ENCODE results near the gene MIA2. TPM values are rescaled to one million over a fixed set of nuclear protein-coding genes. Genes with fewer than 3 reads are reported as not detected.

The MIA2 gene
- total RNA-seq, 1 experiment from 2014 or later: 15.0 TPM

GRCh38 chr14:39229601-39230110, 4.1 kb upstream of the MIA2 start:
- Mint-ChIP-seq H3K9me3 (no peaks in the 10 kb centered on the region), H3K27ac (peak overlapping the region in 1 of 3 experiments; percentile 63; a peak in 2 of 7 replicates), H3K27me3 (ENCODE audit: low read depth) (no peaks in the 10 kb centered on the region), H3K4me1 (peaks cover 3% of the 10 kb centered on the region in 2 experiments; a peak in 1 of 4 replicates), H3K36me3 (ENCODE audit: insufficient read depth in 1 of 3, low read depth in 3 of 3) (no peaks in the 10 kb centered on the region), H3K4me3 (no peak overlapping the region)
- Histone ChIP-seq H3K27me3 (ENCODE audit: insufficient read depth, low read length) (no peaks in the 10 kb centered on the region), H3K79me2 (ENCODE audit: insufficient read depth, low read length) (no peaks in the 10 kb centered on the region), H4K5ac (ENCODE audit: insufficient read length, low read depth, low read length) (no peak overlapping the region), H2AFZ (ENCODE audit: low read length) (no peak overlapping the region), H2AK5ac (ENCODE audit: insufficient read length, low read length) (no peak overlapping the region), H3K4me2 (ENCODE audit: insufficient read depth, insufficient read length, low read length) (no peak overlapping the region), H3K79me1 (ENCODE audit: insufficient read depth, low read depth, low read length, poor library complexity, severe bottlenecking) (no peaks in the 10 kb centered on the region), H4K8ac (replicated peaks; ENCODE audit: insufficient read length, low read depth, low read length) (no peak overlapping the region), H3K9me3 (ENCODE audit: control insufficient read depth, low read depth, low read length) (no peaks in the 10 kb centered on the region), H2BK120ac (ENCODE audit: low read depth, low read length, poor library complexity, severe bottlenecking) (no peak overlapping the region), H3K56ac (ENCODE audit: insufficient read length, low read depth, low read length) (no peak overlapping the region), H3K14ac (ENCODE audit: insufficient read depth, low read length) (no peak overlapping the region), H2BK15ac (ENCODE audit: low read depth, low read length) (no peak overlapping the region), H3T11ph (ENCODE audit: low read length) (no peak overlapping the region), H3K23ac (ENCODE audit: insufficient read length, low read depth, low read length) (no peak overlapping the region), H2BK12ac (ENCODE audit: insufficient read length, low read depth, low read length) (no peak overlapping the region), H3K4me1 (ENCODE audit: insufficient read depth, low read length) (no peaks in the 10 kb centered on the region), H2BK20ac (ENCODE audit: low read depth, low read length, poor library complexity, severe bottlenecking) (no peak overlapping the region), H3K18ac (ENCODE audit: insufficient read length, low read depth, low read length) (no peak overlapping the region), H3K4ac (ENCODE audit: low read depth, low read length) (no peak overlapping the region), H3K23me2 (ENCODE audit: insufficient read length, low read depth, low read length, poor library complexity, severe bottlenecking) (no peaks in the 10 kb centered on the region), H4K91ac (ENCODE audit: insufficient read length, low read depth, low read length) (no peak overlapping the region), H3K27ac (ENCODE audit: insufficient read length, low read depth, low read length) (no peak overlapping the region), H4K20me1 (ENCODE audit: control insufficient read depth, insufficient read depth, insufficient read length) (no peaks in the 10 kb centered on the region), H2BK5ac (ENCODE audit: insufficient read length, low read length) (no peak overlapping the region), H3K9ac (ENCODE audit: extremely low read depth, insufficient read length, low read length) (no peak overlapping the region)
- WGBS (ENCODE audit: extremely low coverage, insufficient read length, low lambda C conversion rate): no CpG with 5 or more reads among the region's 3 CpGs
- TF ChIP-seq, protein P1, sequence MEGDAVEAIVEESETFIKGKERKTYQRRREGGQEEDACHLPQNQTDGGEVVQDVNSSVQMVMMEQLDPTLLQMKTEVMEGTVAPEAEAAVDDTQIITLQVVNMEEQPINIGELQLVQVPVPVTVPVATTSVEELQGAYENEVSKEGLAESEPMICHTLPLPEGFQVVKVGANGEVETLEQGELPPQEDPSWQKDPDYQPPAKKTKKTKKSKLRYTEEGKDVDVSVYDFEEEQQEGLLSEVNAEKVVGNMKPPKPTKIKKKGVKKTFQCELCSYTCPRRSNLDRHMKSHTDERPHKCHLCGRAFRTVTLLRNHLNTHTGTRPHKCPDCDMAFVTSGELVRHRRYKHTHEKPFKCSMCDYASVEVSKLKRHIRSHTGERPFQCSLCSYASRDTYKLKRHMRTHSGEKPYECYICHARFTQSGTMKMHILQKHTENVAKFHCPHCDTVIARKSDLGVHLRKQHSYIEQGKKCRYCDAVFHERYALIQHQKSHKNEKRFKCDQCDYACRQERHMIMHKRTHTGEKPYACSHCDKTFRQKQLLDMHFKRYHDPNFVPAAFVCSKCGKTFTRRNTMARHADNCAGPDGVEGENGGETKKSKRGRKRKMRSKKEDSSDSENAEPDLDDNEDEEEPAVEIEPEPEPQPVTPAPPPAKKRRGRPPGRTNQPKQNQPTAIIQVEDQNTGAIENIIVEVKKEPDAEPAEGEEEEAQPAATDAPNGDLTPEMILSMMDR (conservative IDR thresholded peaks at IDR 0.05): no peak
- no peak for DNase-seq
